Thoracic aorta (tissue), 2 donors: Measurements from ENCODE around the gene ETFA. TPM values are rescaled to one million over a fixed set of nuclear protein-coding genes. Genes with fewer than 3 reads are reported as not detected.

ENCODE experiments used
- ATAC-seq: fragments of 150-250 bp; one replicate; pipeline ENCODE4 v1.8.0; 2017; ENCODE audit warnings: low read depth; ENCODE audit not compliant: insufficient number of reproducible peaks, low FRiP score
- DNase-seq: peaks from one replicate; pipeline ENCODE4 v3.0.0-alpha.2; 2020; ENCODE audit warnings: low spot score
- H3K27ac ChIP-seq, 2 donors: fragments of 200-600 bp; sonication (generic); 1 replicate in 1 of 2; 2 replicates in 1 of 2; pipeline ENCODE4 v1.5.1; 2016; ENCODE audit warnings: mild to moderate bottlenecking in 2 of 2, moderate library complexity in 2 of 2
- H3K27me3 ChIP-seq: fragments of 200-600 bp; sonication (generic); replicated peaks from 2 replicates; pipeline ENCODE4 v1.6.0; 2016; ENCODE audit warnings: mild to moderate bottlenecking; ENCODE audit not compliant: insufficient read depth
- H3K36me3 ChIP-seq: fragments of 200-600 bp; sonication (generic); one replicate; pipeline ENCODE4 v1.5.1; 2016
- H3K4me1 ChIP-seq, 2 donors: fragments of 200-600 bp; sonication (generic); 1 replicate in 1 of 2; 2 replicates in 1 of 2; pipeline versions ENCODE4 v1.5.1 to v1.6.0; 2016; ENCODE audit warnings: low read depth in 2 of 2, mild to moderate bottlenecking in 1 of 2; ENCODE audit not compliant: control insufficient read depth in 1 of 2
- H3K4me3 ChIP-seq: fragments of 200-600 bp; sonication (generic); 2 replicates; pipeline ENCODE4 v1.5.1; 2016; ENCODE audit warnings: mild to moderate bottlenecking
- H3K9me3 ChIP-seq: fragments of 200-600 bp; sonication (generic); 2 replicates; pipeline ENCODE4 v1.5.1; 2016
- CTCF ChIP-seq: fragments of 200-600 bp; sonication (generic); IDR thresholded peaks from one replicate; pipeline ENCODE4 v1.5.1; 2019; ENCODE audit warnings: antibody characterized with exemption
- total RNA-seq, 2 donors: library from RNA; depleted of rRNA; stranded (reverse); fragments of >200 nt; gene quantifications; one replicate each; pipeline versions ENCODE4 v1.1.0 to v1.2.3, GENCODE V29; 2016

The ETFA gene
- total RNA-seq, 2 donors from 2014 or later, result 56.9 to 57.1 TPM

GRCh38 chr15:76327191-76328105, 16.2 kb upstream of the ETFA start:
- H3K27ac ChIP-seq, result no peak overlapping the region

GRCh38 chr15:76325704-76326103, 14.4 kb upstream of the ETFA start:
- no peak overlapping the region for H3K4me3 ChIP-seq
- no peaks in the 10 kb centered on the region for H3K36me3 ChIP-seq
- no peaks in the 10 kb centered on the region for H3K4me1 ChIP-seq
- no peak for TF ChIP-seq CTCF
- no peaks in the 10 kb centered on the region for H3K27me3 ChIP-seq
- ATAC-seq (no peak), DNase-seq (no peak)
- H3K27ac ChIP-seq, result no peak overlapping the region
- no peaks in the 10 kb centered on the region for H3K9me3 ChIP-seq

More at GRCh38 chr15:76327191-76328105, 16.2 kb upstream of the ETFA start:
- Histone ChIP-seq H3K9me3 (no peaks in the 10 kb centered on the region), H3K4me3 (no peak overlapping the region), H3K36me3 (no peaks in the 10 kb centered on the region), H3K27me3 (no peaks in the 10 kb centered on the region), H3K4me1 (no peaks in the 10 kb centered on the region)
- DNase-seq (no peak), ATAC-seq (no peak)
- TF ChIP-seq CTCF, result no peak

GRCh38 chr15:76324066-76324465, 12.8 kb upstream of the ETFA start:
- no peak for TF ChIP-seq CTCF
- ATAC-seq (no peak), DNase-seq (no peak)
- Histone ChIP-seq H3K27ac (no peak overlapping the region), H3K9me3 (no peaks in the 10 kb centered on the region), H3K27me3 (no peaks in the 10 kb centered on the region), H3K4me1 (no peaks in the 10 kb centered on the region), H3K4me3 (no peak overlapping the region), H3K36me3 (no peaks in the 10 kb centered on the region)

GRCh38 chr15:76321602-76322001, 10.3 kb upstream of the ETFA start:
- H3K9me3 ChIP-seq, result no peaks in the 10 kb centered on the region
- no peak for TF ChIP-seq CTCF
- DNase-seq (no peak), ATAC-seq (no peak)
- H3K4me3 ChIP-seq, result no peak overlapping the region
- H3K27ac ChIP-seq, result no peak overlapping the region
- H3K4me1 ChIP-seq, result no peaks in the 10 kb centered on the region
- H3K36me3 ChIP-seq, result no peaks in the 10 kb centered on the region
- H3K27me3 ChIP-seq, result no peaks in the 10 kb centered on the region

GRCh38 chr15:76321171-76321570, 9.9 kb upstream of the ETFA start:
- Histone ChIP-seq H3K27me3 (no peaks in the 10 kb centered on the region), H3K36me3 (no peaks in the 10 kb centered on the region)

More at GRCh38 chr15:76321171-76321570, 9.9 kb upstream of the ETFA start:
- no peak for DNase-seq
- no peak overlapping the region for H3K27ac ChIP-seq
- H3K4me3 ChIP-seq, result no peak overlapping the region
- H3K4me1 ChIP-seq, result no peaks in the 10 kb centered on the region
- ATAC-seq, result no peak
- no peaks in the 10 kb centered on the region for H3K9me3 ChIP-seq
- no peak for TF ChIP-seq CTCF
